GF-D8 (cell line): ENCODE data around the gene RPL35.

Experiments
- DNase-seq: peaks from one replicate; lab custom pipeline; 2025; lab: John Stamatoyannopoulos, UW

The RPL35 gene

GRCh38 chr9:124820698-124821623, 40.8 kb downstream of the RPL35 start:
- no peak for DNase-seq

DNA sequence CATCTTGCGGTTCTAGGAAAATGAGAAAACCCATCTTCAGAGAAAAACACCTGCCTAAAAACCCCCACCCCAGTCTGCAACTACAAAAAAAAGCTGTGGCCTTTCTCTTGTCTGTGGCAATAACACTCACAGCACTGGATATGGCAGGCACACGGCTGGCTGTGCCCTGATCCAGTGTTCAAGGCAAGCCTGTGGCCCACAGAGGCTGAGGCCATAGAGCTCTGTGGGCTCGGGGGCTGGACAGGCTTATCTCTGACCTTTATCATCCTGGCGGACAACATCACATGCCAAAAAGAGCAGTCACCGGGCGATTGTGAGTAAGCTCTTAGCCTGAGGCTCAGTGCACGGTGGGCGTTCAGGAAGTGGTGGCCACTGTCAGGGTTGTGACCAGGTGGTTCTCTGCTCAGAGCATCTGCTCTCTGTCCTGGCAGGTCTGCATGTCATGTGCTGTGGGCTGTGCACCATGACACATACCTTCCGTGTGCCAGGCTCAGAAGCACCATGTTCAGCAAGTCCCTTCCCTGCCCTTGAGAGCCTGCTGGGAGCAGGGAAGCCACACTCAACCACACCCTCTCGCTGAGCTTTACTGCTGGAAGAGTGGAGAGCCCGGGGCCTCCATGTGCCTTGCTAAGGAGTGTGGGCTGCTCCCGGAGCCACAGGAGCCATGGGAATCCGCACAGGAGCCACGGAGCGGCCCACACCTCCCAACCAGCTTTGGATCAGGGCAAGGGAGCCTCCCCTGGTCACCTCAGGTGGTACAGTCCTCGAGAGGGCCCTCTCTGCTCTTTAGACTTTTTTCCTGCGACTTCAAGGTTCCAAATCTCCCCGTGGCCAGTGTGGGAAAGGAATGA, 43.1 kb downstream of the RPL35 start:
- no peak for DNase-seq

DNA sequence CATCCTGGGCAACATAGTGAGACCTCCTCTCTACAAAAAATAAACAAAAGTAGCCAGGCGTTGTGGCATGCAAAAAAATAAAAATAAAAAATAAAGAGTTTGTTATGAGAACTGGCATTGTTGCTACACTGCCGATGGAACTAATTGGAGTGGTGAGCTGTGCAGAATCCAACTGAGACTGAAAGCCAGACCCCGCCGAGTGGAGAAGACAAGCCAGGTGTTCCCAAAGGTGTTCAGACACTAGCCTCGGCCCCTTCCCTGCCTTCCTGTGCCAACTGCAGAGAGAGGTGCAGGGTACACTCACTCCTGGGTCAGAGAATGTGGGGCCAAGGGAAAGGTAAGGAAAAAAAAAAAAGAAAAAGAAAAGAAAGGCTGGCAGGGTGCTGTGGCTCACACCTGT, 46.2 kb downstream of the RPL35 start:
- no peak for DNase-seq

DNA sequence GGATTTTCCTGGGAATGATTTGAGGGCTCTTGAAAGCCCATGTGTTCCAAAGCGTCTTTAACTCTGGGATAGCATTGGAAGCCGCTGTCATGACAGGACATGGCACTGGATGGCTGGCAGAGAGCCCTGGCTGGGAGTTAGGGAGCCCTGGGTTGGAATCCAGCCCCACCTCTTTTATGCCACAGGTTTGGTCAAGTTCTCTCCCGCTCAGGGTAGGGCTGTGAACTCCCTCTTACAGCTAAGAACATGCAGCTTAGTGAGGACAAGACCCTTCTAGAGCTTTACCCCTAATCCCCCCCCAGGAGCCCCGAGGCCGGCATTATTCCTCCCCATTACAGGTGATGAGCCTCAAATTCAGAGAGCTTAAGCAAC, 47.6 kb downstream of the RPL35 start:
- no peak for DNase-seq

- no peak for DNase-seq
Measured at GRCh38 chr9:124813501-124814163, 48.1 kb downstream of the RPL35 start.

DNA sequence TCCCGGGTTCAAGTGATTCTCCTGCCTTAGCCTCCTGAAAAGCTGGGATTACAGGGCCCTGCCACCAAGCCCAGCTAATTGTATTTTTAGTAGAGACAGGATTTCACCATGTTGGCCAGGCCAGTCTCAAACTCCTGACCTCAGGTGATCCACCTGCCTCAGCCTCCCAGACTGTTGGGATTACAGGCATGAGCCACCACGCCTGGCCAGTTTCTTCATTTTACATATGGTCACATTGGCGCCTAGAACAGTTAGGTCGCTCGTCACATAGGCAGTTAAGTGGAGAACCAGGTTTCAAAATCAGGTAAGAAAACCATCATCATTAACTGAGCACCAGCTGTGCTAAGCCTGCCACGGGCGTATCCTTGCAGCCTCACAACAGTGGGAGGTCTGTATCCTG, 48.7 kb downstream of the RPL35 start:
- DNase-seq: no peak

DNA sequence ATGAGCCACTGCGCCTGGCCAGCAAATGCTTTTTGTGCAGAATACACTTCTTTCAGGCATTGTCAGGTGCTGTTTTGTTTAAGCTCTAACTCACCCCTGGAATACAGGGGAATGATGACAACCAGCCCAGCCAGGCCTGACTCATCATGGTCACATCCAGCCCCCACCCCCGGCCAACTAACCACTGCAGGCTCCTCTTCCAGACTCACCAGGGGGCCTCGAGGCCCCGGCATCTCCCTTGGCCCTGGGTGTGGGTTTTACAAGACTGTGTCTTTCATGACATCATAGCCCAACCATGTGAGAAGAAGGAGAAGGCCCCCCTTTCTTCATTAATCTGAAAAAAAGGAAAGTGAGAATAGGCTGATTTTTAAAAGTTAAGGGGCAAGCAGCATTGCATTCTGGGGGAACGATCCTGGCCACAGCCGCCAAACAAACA, 49.3 kb downstream of the RPL35 start:
- DNase-seq: no peak

DNA sequence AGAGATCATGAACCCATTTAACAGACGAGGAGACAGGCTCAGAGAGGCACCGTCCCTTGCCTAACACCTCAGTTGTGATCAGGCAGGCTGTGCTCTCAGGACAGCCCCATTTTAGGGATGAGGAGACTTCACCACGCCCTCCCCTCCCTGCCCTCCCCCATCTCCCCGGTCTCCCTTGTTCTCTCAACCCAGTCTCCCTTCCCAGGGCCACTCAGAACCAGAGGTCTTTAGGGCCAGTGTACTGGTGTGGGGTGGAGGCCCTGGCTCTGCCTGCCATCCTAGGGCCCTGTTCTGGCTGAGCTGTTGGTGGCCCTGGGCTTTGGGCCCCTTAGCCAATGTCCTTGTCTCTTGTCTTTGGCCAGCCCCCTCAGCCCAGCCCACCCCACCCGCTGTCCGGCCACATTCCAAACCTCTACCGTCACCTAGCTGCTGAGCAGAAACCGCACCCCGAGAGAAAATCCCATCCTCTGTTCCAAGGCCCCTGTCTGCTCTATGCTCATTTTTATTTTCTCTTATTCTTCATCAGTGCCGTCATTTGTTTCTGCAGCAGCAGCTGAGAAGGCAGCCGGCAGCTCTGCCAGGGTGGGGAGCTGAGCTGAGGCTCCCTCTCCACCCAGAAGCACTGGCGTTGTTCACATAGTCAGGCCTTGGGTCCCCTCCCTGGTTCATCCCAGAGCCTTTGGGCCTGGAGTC, 50.9 kb downstream of the RPL35 start:
- DNase-seq: no peak

GRCh38 chr9:124809741-124810500, 51.8 kb downstream of the RPL35 start:
- DNase-seq: no peak

- no peak for DNase-seq
Measured at GRCh38 chr9:124809211-124809610, 52.5 kb downstream of the RPL35 start.

DNA sequence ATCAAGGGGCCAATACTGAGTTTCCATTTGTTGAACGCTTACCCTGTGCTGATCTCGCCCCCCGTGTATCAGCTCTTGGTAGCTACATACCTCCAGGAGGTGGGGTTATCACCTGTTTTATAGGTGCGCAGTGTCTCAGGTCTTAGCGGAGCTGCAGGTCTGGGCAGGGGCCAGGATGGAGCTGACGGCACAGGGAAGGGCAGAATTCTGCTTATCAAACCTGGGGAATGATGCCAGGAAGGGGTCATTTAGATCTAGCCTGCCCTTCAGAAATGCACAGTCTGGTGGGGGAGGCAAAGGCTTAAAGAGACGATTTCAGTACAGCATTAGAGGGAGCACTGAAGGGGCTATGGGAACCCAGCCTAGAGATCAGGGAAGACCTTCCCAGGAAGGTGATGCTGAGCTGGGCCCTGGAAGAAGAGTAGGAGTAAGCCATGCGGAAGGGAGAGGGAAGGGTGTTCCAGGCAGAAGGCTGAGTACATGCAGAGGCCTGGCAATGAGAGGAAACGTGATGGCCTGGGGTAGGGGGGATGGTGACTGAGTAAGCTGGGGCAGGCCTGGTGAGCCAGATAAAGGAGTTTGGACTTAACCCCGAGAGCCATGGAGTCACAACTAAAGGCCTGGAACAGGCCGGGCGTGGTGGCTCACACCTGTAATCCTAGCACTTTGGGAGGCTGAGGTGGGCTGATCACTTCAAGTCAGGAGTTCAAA, 53.4 kb downstream of the RPL35 start:
- DNase-seq: no peak
